ENCODE results near the gene VAC14.

Gene VAC14

GRCh38 chr16:70703041-70703834 lies 97.7 kb downstream of the VAC14 start:
- no peak for DNase-seq

DNA sequence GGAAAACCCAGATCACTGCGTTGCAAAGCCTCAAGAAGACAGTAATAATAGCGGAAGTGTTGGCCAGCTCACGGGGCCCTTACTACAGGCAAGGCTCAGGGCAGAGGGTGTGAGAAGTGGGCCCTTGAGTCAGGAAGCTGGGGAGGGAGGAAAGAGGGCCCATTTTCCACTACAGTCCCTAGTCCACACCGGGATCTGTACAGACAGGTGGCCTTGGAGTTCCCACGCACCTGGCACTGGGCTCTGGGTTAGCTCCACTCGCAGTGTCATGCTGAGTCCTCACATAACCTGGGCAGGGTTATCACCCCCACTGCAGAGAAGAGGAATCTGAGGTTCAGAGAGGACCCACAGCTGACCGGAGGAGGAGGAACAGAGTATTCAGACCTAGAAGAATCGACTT lies 98.3 kb downstream of the VAC14 start:
- no peak for DNase-seq

DNA sequence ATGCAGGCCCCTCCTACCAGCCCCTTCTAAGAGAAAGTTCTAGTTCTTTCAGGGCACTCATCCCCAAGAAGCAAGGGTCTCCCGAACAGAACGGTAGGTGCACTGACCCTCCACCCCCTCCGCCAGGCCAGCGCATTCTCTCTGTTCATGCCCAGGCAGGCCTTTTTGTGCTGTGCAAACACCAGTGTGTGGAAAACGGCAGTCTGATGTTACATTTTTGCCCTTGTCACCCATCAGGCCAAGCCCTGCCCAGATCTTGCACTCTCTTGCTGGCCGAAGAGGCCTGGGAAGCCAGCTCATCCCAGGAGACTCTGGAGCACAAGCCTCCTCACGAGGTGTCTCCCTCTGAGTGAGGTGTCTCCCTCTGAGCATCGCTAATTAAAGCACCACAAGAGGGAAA lies 99.0 kb downstream of the VAC14 start:
- DNase-seq = no peak

- DNase-seq = no peak
Observed at GRCh38 chr16:70701596-70701995, 99.4 kb downstream of the VAC14 start.

- DNase-seq = no peak
Observed at GRCh38 chr16:70701036-70701435, 99.9 kb downstream of the VAC14 start.

DNA sequence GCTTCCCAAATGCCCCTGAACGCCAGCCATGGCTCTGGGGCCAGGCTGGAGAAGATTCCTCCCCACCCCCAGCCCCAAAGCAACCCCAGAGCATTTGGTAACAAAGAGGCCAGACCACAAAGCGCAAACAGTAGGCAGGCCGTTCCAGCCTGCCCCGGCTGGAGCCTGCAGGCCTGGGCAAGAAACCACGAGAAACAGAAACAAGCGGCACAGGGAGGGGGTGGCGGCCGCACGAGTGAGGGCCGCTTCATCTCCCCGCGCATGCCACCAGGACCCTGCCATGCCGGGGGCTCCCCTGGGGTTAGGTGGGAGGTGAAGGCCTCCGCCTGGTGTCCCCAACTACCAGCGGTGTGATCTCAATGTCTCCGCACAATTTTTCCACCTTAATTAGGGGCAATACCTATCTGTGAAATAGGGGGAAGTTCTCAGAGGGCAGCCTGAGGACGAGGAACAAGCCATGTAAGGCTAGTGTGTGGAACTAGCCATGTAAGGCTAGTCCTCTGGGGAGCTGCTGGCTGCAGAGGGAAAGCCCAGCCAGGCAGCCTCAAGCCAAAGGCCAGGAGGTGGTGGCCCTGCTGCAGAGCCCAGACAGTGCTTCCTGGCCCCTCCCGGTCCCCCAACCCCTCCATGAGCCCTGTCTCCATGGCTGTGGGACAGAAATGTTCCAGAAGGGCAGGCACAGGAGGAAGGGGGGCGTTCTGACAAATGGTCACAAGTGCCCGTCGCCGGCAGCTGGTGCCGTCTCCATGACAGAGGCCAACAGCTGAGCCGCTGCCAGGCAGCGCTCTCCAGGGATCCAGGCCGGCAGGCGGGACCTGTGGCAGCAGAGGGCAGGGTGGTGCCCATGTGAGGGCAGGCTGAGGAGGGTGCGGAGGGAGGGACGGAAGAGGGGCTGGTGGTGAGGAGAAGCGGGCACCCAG lies 100.6 kb downstream of the VAC14 start:
- peak; percentile 27 for DNase-seq

DNA sequence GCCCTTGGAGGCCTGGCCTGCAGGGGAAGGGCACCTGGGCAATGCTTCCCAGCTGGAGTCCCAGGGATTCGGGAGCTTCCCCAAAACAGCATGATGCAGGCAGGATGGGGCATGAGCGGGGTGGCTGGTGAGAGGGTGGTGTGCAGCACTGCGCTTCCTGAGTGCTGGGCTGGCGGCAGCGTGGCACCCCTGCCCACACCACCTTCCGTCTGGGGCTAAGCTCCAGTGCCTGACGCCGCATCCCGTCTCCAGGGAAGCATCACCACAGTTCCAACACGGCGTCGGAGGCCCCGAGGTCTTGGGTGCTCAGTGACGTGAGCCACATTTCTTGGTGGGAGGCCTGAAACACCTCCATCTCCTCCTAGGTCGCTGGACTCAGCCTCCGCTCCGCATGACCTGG lies 101.3 kb downstream of the VAC14 start:
- DNase-seq = no peak

- DNase-seq = no peak
Observed at GRCh38 chr16:70698901-70699300, 102.1 kb downstream of the VAC14 start.

DNA sequence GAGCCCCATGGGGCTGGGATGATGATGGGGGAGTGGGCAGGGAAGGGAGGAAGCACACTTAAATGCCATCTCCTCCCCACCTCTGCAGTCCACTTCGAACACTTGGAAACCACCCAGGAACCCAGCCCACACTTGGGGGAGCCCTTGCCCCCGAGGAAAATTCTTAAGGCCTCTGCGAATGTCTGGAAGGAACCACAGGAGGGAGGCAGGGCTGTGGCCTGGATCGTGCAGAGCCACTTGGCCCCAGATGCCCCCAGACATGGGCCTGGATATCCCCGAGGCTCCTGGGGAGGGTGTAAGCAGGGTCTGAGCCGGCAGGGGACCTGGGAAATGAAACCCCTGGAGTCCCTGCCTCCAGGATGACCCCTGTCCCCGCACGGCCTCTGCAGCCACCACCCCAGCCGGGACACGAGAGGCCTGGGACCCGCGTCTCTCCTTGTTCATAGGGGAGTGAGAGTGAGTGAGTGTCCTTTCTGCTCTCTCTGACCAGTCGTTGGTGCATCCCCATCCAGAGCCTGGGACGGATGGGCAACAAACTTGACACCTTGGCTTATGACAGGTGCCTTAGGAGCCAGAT lies 103.3 kb downstream of the VAC14 start:
- no peak for DNase-seq

GRCh38 chr16:70696952-70697593 lies 103.9 kb downstream of the VAC14 start:
- no peak for DNase-seq

GRCh38 chr16:70696355-70696754 lies 104.6 kb downstream of the VAC14 start:
- DNase-seq = no peak

- peak; percentile 40 for DNase-seq
Observed at GRCh38 chr16:70695331-70696070, 105.5 kb downstream of the VAC14 start.

DNA sequence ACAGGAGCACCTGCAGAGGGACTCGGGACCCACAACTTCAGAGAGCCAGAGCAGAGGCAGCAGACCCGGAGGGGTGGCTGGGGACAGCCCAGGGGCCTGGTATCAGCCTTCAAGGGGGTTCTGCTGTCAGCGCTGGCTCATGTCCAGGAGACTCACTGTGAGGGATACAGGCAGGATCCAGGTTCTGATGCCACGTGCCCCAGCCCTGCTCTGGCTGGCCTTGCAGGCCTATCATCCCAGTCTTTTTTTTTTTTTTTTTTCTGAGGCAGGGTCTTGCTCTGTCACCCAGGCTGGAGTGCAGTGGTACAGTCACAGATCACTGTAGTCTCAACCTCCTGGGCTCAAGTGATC lies 106.1 kb downstream of the VAC14 start:
- DNase-seq = no peak

DNA sequence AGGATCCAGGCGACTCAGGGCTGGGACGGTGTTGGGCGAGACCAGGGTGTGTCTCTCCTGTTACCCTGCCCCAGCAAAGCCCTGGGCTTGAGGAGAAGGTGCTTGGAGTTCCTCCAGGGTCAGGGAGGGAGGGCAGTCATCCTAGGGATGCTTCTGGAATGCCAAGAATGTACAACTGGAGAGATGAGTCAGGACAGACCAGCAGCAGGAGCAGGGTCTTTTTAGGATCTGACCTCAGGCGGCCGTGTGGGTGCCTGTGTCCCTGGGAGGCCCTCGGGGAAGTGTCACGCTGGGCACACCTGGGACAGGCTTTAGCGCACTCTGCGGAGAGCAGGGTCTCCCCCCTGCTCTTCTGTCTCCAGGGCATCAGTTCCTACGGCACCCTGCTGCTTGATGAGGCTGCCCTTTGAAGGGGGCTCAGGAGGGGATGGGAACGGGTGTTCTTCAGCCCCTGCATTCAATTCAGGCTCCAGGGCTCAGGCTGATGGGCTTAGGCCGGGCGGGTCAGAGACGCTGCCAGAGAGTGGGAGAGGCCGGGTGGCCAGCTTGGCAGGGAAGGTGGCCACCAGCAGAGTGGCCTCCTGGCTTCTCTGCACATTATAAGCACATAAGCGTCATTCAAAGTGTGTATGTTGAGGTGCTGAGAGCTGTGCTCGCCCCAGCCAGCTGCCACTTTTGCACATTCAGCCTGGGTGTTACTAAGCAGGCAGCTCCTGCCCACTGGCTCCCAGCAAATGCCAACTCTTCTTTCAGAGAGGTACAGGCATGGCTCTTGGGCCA lies 106.7 kb downstream of the VAC14 start:
- DNase-seq = no peak

DNA sequence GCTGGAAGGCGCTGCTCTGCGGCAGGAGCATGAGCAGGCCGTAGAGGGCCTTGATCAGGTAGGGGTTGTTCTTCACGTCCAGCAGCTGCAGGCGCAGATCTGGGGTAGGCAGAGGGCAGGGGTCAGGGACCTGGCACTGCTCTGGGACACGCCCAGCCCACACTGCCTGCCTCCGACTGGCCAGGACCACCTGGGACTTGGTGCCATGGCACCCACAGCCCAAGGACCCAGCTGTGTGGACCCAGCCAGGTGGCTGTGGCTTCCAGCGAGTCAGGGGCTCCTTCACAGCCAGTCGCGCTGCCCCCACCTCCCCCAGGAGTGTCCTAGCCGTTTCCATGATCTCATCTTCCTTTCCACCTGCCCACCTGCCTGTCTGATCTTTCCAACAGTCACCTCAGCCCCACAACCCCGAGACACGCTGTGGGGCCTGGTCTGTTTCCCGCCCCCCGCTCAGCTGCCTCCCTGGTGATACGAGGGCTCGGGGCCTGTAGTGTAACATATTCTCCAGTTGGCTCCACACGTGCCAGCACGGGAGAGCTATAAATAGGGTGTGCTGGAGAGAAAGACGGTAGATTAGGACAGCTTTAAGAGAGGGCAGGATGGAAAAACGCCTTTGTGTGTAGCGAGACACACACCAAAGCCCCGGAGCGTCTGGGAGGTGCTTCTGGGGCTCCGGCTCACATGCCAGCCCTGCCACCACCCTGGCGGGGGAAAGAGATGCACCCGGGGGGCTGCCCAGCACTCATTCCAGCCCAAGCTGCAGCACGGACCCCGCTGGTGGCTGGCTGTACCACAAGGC lies 107.9 kb downstream of the VAC14 start:
- DNase-seq = no peak

DNA sequence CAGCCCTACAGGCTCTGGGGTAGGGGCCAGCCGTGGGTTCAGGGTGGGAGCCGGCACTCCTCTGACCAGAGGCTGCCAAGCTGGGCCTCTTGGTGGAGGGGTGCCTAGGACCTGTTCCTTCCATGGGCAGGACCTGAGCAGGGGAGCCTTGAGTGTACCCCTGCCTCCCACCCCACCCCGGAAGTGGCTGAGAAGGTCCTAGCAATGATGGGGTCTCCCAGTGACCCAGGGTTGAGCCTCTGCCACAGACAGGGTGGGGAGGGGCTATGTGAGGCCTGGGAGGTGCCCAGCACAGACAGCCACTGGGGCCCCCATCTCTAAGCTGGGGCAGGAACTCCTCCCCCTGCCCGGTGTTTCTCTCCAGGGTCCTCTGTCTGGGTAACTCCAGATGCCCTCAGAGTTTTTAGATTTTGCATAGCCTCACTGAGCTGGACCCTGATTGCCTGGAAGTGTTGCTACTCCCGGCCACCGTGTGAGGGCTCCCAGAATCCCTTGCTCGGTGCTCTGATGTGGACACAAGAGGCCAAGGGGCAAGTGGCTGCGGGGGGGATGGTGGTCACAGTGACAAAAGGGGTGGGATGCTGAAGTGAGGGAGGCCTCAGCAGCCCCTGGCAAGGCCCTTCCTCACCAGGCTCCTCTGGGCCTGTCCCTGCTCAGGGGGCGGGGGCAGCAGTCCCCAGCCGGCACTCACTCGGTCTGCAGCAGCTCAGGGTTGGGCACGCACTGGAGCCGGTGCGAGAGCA lies 108.7 kb downstream of the VAC14 start:
- DNase-seq = no peak

DNA sequence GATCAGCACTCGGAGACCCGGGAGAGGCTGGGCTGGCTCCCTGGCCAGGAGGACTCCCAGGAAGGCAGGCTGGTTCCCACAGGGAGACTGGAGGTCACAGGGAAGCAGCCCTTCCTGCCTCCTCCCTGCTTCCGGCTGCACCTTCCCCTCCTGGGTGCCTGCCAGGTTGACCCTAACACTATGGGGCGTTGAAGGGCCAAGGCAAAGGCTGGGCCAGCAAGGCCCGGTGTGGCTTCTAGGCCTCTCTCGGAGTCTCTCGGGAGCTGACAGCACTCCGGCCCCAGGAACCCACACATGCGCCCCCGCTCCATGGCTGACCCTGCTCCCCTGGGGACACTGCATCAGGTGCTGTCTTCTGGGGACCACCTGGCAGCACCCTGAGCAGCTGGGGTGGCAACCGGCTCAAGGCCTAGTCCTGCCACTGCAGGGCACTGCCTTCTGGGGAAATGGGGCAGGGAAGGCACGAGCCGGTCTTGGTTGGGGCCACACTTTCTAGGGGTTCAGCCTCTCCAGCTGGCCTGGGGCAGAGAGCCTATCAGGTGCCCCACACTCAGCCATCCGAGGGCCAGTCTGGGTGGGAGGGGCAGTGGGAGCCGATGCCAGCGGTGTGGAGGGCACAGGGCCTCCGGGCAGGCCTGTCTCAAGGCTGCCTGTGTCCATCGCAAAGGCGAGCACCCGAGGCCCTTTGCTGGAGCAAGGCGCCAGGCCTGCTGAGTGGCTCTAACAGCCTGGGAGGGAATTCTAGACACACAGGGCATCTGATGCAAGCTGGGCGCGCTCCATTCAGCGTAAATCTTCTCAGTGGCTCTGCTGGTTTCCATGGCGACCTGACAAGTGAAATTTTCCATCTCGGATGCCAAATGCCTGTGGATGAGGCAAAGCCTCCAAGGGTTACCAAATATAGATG lies 109.5 kb downstream of the VAC14 start:
- DNase-seq = no peak

DNA sequence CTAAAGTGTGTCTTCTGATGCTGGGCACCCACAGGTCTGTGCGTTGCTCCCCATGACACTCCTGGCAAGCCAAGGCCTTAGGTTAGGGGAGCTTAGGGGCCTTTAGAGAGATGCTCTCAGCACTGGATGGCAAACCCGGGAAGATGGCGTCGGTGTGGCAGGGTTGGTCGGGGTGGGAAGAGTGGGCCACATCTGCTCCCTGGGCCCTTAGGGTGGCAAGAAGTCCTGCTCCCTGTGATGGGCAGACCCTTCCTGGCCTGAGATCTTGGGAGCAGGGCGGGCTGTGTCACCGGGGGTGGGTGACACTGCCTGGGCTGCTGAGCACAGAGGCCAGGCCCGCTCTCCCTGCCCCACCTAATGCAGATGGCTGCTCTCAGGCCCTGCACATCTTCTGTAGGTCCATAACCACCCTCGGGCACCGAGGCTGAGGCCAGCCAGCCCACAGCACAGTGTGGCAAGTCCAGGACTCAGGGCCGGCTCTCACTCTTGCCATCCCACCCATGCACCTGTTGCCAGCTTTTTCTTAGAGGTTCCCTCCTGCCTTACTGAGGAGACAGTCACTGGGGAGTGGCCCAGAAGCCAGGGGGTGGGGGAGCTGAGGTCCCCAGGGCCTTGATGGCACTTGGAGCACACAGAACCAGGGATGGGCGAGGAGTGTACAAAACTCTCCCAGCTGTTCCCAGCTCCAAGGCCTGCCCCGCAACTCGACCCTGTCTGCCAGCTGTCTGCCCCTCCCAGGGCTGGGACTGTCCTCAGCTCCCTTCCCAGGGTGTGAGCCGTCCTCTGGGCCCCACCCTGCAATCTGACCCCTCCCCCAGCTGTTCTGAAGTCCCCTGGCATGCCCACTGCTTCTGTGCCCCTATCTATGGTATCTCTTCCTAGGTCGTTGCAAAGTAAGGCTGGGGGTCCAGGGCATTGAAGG lies 110.7 kb downstream of the VAC14 start:
- DNase-seq = no peak

All from NCI-H2029 (cell line).